Subcutaneous adipose tissue (tissue), 4 donors: Measurements from ENCODE around the gene SLC38A10. TPM values are rescaled to one million over a fixed set of nuclear protein-coding genes. Genes with fewer than 3 reads are reported as not detected.

ENCODE experiments used
- CTCF ChIP-seq: fragments of 450-650 bp; IDR thresholded peaks from one replicate; pipeline ENCODE4 v1.5.1; 2016; ENCODE audit warnings: low read depth, mild to moderate bottlenecking, control low read depth, antibody characterized with exemption, moderate library complexity
- total RNA-seq, 4 donors: library from RNA; depleted of rRNA; stranded (reverse); fragments of >200 nt; gene quantifications; one replicate each; pipeline ENCODE4 v1.1.0, GENCODE V29; 2016

Gene SLC38A10
- total RNA-seq, 4 donors from 2014 or later, result 40.4 to 175 (median 91.0) TPM

GRCh38 chr17:81314398-81315081, 19.4 kb upstream of the SLC38A10 start:
- TF ChIP-seq CTCF, result no peak

GRCh38 chr17:81313776-81314397, 18.8 kb upstream of the SLC38A10 start:
- no peak for TF ChIP-seq CTCF

GRCh38 chr17:81312624-81313325, 17.7 kb upstream of the SLC38A10 start:
- TF ChIP-seq CTCF, result no peak

- no peak for TF ChIP-seq CTCF
These were observed 16.8 kb upstream of the SLC38A10 start for GRCh38 chr17:81311946-81312345.

GRCh38 chr17:81310949-81311550, 15.9 kb upstream of the SLC38A10 start:
- TF ChIP-seq CTCF, result no peak

GRCh38 chr17:81309859-81310839, 15.0 kb upstream of the SLC38A10 start:
- TF ChIP-seq CTCF, result no peak
